H9 (cell line): ENCODE measurements around the gene SEC22C. TPM values are rescaled to one million over a fixed set of nuclear protein-coding genes. Genes with fewer than 3 reads are reported as not detected.

ENCODE experiments used
- DNase-seq: peaks from one replicate; pipeline ENCODE4 v3.0.0-alpha.2; 2017
- H2AFZ ChIP-seq: one replicate; pipeline ENCODE4 v1.6.1; 2013; ENCODE audit warnings: mild to moderate bottlenecking, low read length, control low read depth, moderate library complexity
- H2AK5ac ChIP-seq: 2 replicates; pipeline ENCODE4 v1.6.1; 2013; ENCODE audit warnings: low read length, control low read depth, mixed read lengths; ENCODE audit not compliant: insufficient read length
- H2BK120ac ChIP-seq: one replicate; pipeline ENCODE4 v1.6.1; 2013; ENCODE audit warnings: low read depth, mild to moderate bottlenecking, low read length, control low read depth, inconsistent platforms; ENCODE audit not compliant: poor library complexity, severe bottlenecking
- H2BK12ac ChIP-seq: 2 replicates; pipeline ENCODE4 v1.6.1; 2013; ENCODE audit warnings: low read length, control low read depth, mixed read lengths, low read depth; ENCODE audit not compliant: insufficient read length
- H2BK15ac ChIP-seq: 2 replicates; pipeline ENCODE4 v1.6.1; 2013; ENCODE audit warnings: low read depth, low read length, control low read depth
- H2BK20ac ChIP-seq: one replicate; pipeline ENCODE4 v1.6.1; 2013; ENCODE audit warnings: low read depth, mild to moderate bottlenecking, low read length, control low read depth, inconsistent platforms; ENCODE audit not compliant: poor library complexity, severe bottlenecking
- H2BK5ac ChIP-seq: 2 replicates; pipeline ENCODE4 v1.6.1; 2013; ENCODE audit warnings: low read length, control low read depth, mixed read lengths; ENCODE audit not compliant: insufficient read length
- H3K14ac ChIP-seq: 2 replicates; pipeline ENCODE4 v1.6.1; 2013; ENCODE audit warnings: low read length, control low read depth; ENCODE audit not compliant: insufficient read depth
- H3K18ac ChIP-seq: 2 replicates; pipeline ENCODE4 v1.6.1; 2013; ENCODE audit warnings: low read depth, mild to moderate bottlenecking, mixed read lengths, low read length, control low read depth; ENCODE audit not compliant: insufficient read length
- H3K23ac ChIP-seq: 2 replicates; pipeline ENCODE4 v1.6.1; 2013; ENCODE audit warnings: low read length, control low read depth, mixed read lengths, low read depth; ENCODE audit not compliant: insufficient read length
- H3K23me2 ChIP-seq: 2 replicates; pipeline ENCODE4 v1.6.1; 2013; ENCODE audit warnings: low read depth, mild to moderate bottlenecking, mixed read lengths, low read length, control low read depth; ENCODE audit not compliant: insufficient read length, poor library complexity, severe bottlenecking
- H3K27ac ChIP-seq: 2 replicates; pipeline ENCODE4 v1.5.1; 2013; ENCODE audit warnings: low read length, control low read depth, mixed read lengths, low read depth; ENCODE audit not compliant: insufficient read length
- H3K27me3 ChIP-seq: 2 replicates; pipeline ENCODE4 v1.6.1; 2013; ENCODE audit warnings: low read length, control low read depth, inconsistent platforms; ENCODE audit not compliant: insufficient read depth
- H3K4ac ChIP-seq: 2 replicates; pipeline ENCODE4 v1.6.1; 2013; ENCODE audit warnings: low read depth, mild to moderate bottlenecking, control low read depth, inconsistent platforms, low read length, moderate library complexity
- H3K4me1 ChIP-seq: 2 replicates; pipeline ENCODE4 v1.6.1; 2013; ENCODE audit warnings: low read length, control low read depth, inconsistent platforms; ENCODE audit not compliant: insufficient read depth
- H3K4me2 ChIP-seq: 2 replicates; pipeline ENCODE4 v1.6.1; 2013; ENCODE audit warnings: low read length, control low read depth, mixed read lengths; ENCODE audit not compliant: insufficient read length, insufficient read depth
- H3K56ac ChIP-seq: 2 replicates; pipeline ENCODE4 v1.6.1; 2013; ENCODE audit warnings: low read depth, mild to moderate bottlenecking, mixed read lengths, low read length, control low read depth; ENCODE audit not compliant: insufficient read length
- H3K79me1 ChIP-seq: 2 replicates; pipeline ENCODE4 v1.6.1; 2013; ENCODE audit warnings: low read depth, mild to moderate bottlenecking, moderate library complexity, low read length, control low read depth, inconsistent platforms; ENCODE audit not compliant: insufficient read depth, poor library complexity, severe bottlenecking
- H3K79me2 ChIP-seq: 2 replicates; pipeline ENCODE4 v1.6.1; 2013; ENCODE audit warnings: low read length, control low read depth, inconsistent platforms; ENCODE audit not compliant: insufficient read depth
- H3K9ac ChIP-seq: 2 replicates; pipeline ENCODE4 v1.6.1; 2013; ENCODE audit warnings: low read length, control low read depth, mixed read lengths; ENCODE audit not compliant: insufficient read length; ENCODE audit errors: extremely low read depth
- H3K9me3 ChIP-seq: one replicate; pipeline ENCODE4 v1.6.1; 2013; ENCODE audit warnings: low read depth, low read length, inconsistent platforms; ENCODE audit not compliant: control insufficient read depth
- H3T11ph ChIP-seq: one replicate; pipeline ENCODE4 v1.6.1; 2013; ENCODE audit warnings: mild to moderate bottlenecking, low read length, control low read depth, inconsistent platforms
- H4K20me1 ChIP-seq: one replicate; pipeline ENCODE4 v1.6.1; 2013; ENCODE audit not compliant: control insufficient read depth, insufficient read length, insufficient read depth
- H4K5ac ChIP-seq: 2 replicates; pipeline ENCODE4 v1.6.1; 2013; ENCODE audit warnings: low read depth, mild to moderate bottlenecking, mixed read lengths, low read length, control low read depth; ENCODE audit not compliant: insufficient read length
- H4K8ac ChIP-seq: replicated peaks from 2 replicates; pipeline ENCODE4 v1.6.1; 2013; ENCODE audit warnings: low read length, control low read depth, mixed read lengths, low read depth; ENCODE audit not compliant: insufficient read length
- H4K91ac ChIP-seq: 2 replicates; pipeline ENCODE4 v1.6.1; 2013; ENCODE audit warnings: low read depth, mild to moderate bottlenecking, moderate library complexity, mixed read lengths, low read length, control low read depth; ENCODE audit not compliant: insufficient read length
- H3K27ac Mint-ChIP-seq, 3 experiments: 2 replicates in 2 of 3; 3 replicates in 1 of 3; pipeline ENCODE4 v1.8.0; 2020 to 2021; ENCODE audit warnings: mixed read lengths in 3 of 3, mild to moderate bottlenecking in 1 of 3, moderate library complexity in 1 of 3
- H3K27me3 Mint-ChIP-seq: 2 replicates; pipeline ENCODE4 v1.8.0; 2021; ENCODE audit warnings: low read depth, mild to moderate bottlenecking, moderate library complexity, mixed read lengths
- H3K36me3 Mint-ChIP-seq, 3 experiments: 2 replicates in 2 of 3; 3 replicates in 1 of 3; pipeline ENCODE4 v1.8.0; 2020 to 2021; ENCODE audit warnings: low read depth in 3 of 3, mixed read lengths in 3 of 3; ENCODE audit not compliant: insufficient read depth in 1 of 3
- H3K4me1 Mint-ChIP-seq, 2 experiments: 2 replicates each; pipeline ENCODE4 v1.8.0; 2020; ENCODE audit warnings: mixed read lengths in 2 of 2
- H3K4me3 Mint-ChIP-seq, 2 experiments: 2 replicates in 1 of 2; 3 replicates in 1 of 2; pipeline ENCODE4 v1.8.0; 2020 to 2021; ENCODE audit warnings: mild to moderate bottlenecking in 2 of 2, mixed read lengths in 2 of 2, moderate library complexity in 1 of 2
- H3K9me3 Mint-ChIP-seq, 2 experiments: 2 replicates in 1 of 2; 3 replicates in 1 of 2; pipeline ENCODE4 v1.8.0; 2020; ENCODE audit warnings: mild to moderate bottlenecking in 2 of 2, mixed read lengths in 2 of 2, moderate library complexity in 1 of 2
- WGBS: extraction: QIAGEN DNeasy Blood & Tissue Kit; methylation state at CpG from one replicate; pipeline ENCODE4 v1.1.7; 2013; ENCODE audit warnings: missing lambda C conversion rate, low lambda C conversion rate, mixed read lengths; ENCODE audit not compliant: insufficient read length; ENCODE audit errors: extremely low coverage; 5-methylcytosine and 5-hydroxymethylcytosine counted together
- total RNA-seq: library from RNA; stranded (reverse); gene quantifications from 2 replicates; pipeline ENCODE4 v1.2.1, GENCODE V29; 2021
- TF ChIP-seq, protein P1 (sequence below): fragments of 200-600 bp; sonication (generic); conservative IDR thresholded peaks from 3 replicates; pipeline ENCODE4 v1.8.0; 2021; ENCODE audit warnings: antibody characterized with exemption, mild to moderate bottlenecking

SEC22C gene
- total RNA-seq, 1 experiment from 2014 or later, result 28.2 TPM

DNA sequence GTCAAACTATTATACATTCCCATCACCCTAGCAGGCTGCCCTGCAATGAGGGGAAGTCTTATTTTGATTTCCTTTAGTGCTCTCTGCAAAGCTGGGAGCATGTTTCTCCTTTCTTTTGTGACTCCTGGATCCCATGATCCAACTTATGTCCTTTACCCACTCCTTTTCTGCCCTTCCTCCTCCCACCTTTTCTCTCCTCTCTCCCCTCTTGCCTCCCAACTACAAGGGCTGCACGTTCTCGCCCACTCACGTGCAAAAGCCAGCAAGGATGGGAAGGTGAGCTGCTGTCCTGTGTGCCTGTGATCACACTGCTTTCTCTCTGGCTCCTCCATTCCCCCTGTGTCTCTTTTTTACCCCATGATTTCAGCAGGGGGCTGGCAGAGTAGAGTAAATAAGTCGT, 73.2 kb downstream of the SEC22C start:
- peaks cover 22 to 28% of the 10 kb centered on the region in 2 experiments for H3K4me1 Mint-ChIP-seq
- DNase-seq, result no peak

More for the DNA sequence above, 73.2 kb downstream of the SEC22C start:
- H4K8ac ChIP-seq, result no peak overlapping the region
- Mint-ChIP-seq H3K4me3 (no peak overlapping the region), H3K27me3 (peaks cover 17% of the 10 kb centered on the region), H3K27ac (no peak overlapping the region; a peak in 1 of 7 replicates), H3K9me3 (no peaks in the 10 kb centered on the region), H3K36me3 (peaks cover 0 to under 1% (median 0%) of the 10 kb centered on the region in 3 experiments; a peak in 1 of 7 replicates)
- H3K23ac ChIP-seq, result no peak overlapping the region
- WGBS, result no CpG with 5 or more reads among the region's 4 CpGs
- H3K4ac ChIP-seq, result no peak overlapping the region
- TF ChIP-seq, protein P1, sequence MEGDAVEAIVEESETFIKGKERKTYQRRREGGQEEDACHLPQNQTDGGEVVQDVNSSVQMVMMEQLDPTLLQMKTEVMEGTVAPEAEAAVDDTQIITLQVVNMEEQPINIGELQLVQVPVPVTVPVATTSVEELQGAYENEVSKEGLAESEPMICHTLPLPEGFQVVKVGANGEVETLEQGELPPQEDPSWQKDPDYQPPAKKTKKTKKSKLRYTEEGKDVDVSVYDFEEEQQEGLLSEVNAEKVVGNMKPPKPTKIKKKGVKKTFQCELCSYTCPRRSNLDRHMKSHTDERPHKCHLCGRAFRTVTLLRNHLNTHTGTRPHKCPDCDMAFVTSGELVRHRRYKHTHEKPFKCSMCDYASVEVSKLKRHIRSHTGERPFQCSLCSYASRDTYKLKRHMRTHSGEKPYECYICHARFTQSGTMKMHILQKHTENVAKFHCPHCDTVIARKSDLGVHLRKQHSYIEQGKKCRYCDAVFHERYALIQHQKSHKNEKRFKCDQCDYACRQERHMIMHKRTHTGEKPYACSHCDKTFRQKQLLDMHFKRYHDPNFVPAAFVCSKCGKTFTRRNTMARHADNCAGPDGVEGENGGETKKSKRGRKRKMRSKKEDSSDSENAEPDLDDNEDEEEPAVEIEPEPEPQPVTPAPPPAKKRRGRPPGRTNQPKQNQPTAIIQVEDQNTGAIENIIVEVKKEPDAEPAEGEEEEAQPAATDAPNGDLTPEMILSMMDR, result no peak
- no peak overlapping the region for H2BK12ac ChIP-seq
- no peak overlapping the region; the same call in 1 of the 2 replicates for H3K14ac ChIP-seq
- H3K56ac ChIP-seq, result no peak overlapping the region
- H3K9ac ChIP-seq, result no peak overlapping the region
- H4K91ac ChIP-seq, result no peak overlapping the region
- no peak overlapping the region for H2AK5ac ChIP-seq
- H3K18ac ChIP-seq, result no peak overlapping the region
- peaks cover 2% of the 10 kb centered on the region; the same call in 1 of the 2 replicates for H3K27me3 ChIP-seq
- no peaks in the 10 kb centered on the region for H3K23me2 ChIP-seq
- H3K4me2 ChIP-seq, result no peak overlapping the region
- no peak overlapping the region for H2BK15ac ChIP-seq
- no peak overlapping the region for H3T11ph ChIP-seq
- H4K5ac ChIP-seq, result no peak overlapping the region
- H3K79me2 ChIP-seq, result no peaks in the 10 kb centered on the region
- peaks cover 7% of the 10 kb centered on the region; the same call in 1 of the 2 replicates for H3K4me1 ChIP-seq
- H2BK120ac ChIP-seq, result no peak overlapping the region
- H2BK5ac ChIP-seq, result no peak overlapping the region
- H2BK20ac ChIP-seq, result no peak overlapping the region
- no peaks in the 10 kb centered on the region for H4K20me1 ChIP-seq
- no peak overlapping the region for H3K27ac ChIP-seq
- H3K9me3 ChIP-seq, result no peaks in the 10 kb centered on the region
- no peaks in the 10 kb centered on the region for H3K79me1 ChIP-seq
- H2AFZ ChIP-seq, result no peak overlapping the region
